ENCODE results near the gene AVPR1B.

Gene AVPR1B

GRCh38 chr1:206111271-206111927 is 5.8 kb downstream of the AVPR1B start:
- no peak for DNase-seq

- no peak for DNase-seq
These were observed 6.4 kb downstream of the AVPR1B start for GRCh38 chr1:206110820-206111219.

GRCh38 chr1:206110161-206110560 is 7.0 kb downstream of the AVPR1B start:
- no peak for DNase-seq

GRCh38 chr1:206109718-206110117 is 7.5 kb downstream of the AVPR1B start:
- DNase-seq, result no peak

- no peak for DNase-seq
These were observed 8.6 kb downstream of the AVPR1B start for GRCh38 chr1:206108635-206109034.

- DNase-seq, result no peak
These were observed 10.0 kb downstream of the AVPR1B start for GRCh38 chr1:206107168-206107544.

GRCh38 chr1:206106328-206107167 is 10.6 kb downstream of the AVPR1B start:
- peak; percentile 71 for DNase-seq

- no peak for DNase-seq
These were observed 11.7 kb downstream of the AVPR1B start for GRCh38 chr1:206105464-206105995.

GRCh38 chr1:206103979-206104378 is 13.2 kb downstream of the AVPR1B start:
- no peak for DNase-seq

- peak; percentile 95 for DNase-seq
These were observed 14.8 kb downstream of the AVPR1B start for GRCh38 chr1:206102292-206102936.

- DNase-seq, result no peak
These were observed 15.7 kb downstream of the AVPR1B start for GRCh38 chr1:206101351-206102045.

GRCh38 chr1:206100226-206100815 is 16.9 kb downstream of the AVPR1B start:
- peak; percentile 13 for DNase-seq

- no peak for DNase-seq
These were observed 18.8 kb downstream of the AVPR1B start for GRCh38 chr1:206098242-206098919.

- no peak for DNase-seq
These were observed 19.8 kb downstream of the AVPR1B start for GRCh38 chr1:206097381-206097780.

- DNase-seq, result no peak
These were observed 23.2 kb downstream of the AVPR1B start for GRCh38 chr1:206094024-206094423.

GRCh38 chr1:206089341-206089740 is 27.8 kb downstream of the AVPR1B start:
- DNase-seq, result peak; percentile 20

GRCh38 chr1:206087091-206087490 is 30.1 kb downstream of the AVPR1B start:
- DNase-seq, result no peak

- no peak for DNase-seq
These were observed 33.4 kb downstream of the AVPR1B start for GRCh38 chr1:206083750-206084149.

GRCh38 chr1:206082831-206083695 is 34.1 kb downstream of the AVPR1B start:
- DNase-seq, result peak; percentile 39

- peak; percentile 47 for DNase-seq
These were observed 35.3 kb downstream of the AVPR1B start for GRCh38 chr1:206081856-206082255.
